PC-3 (cell line): ENCODE data around the gene C6orf52. TPM values are rescaled to one million over a fixed set of nuclear protein-coding genes. Genes with fewer than 3 reads are reported as not detected.
"Not testable (repeated sequence)": the region's sequence is repeated elsewhere in the genome, so short reads cannot be mapped to it uniquely, and the experiment has no call there.

ENCODE experiments used
- ATAC-seq: fragments of 200-7000 bp; cut with Tn5 transposase; 2 replicates; pipeline ENCODE4 v1.9.1; 2020; ENCODE audit warnings: mild to moderate bottlenecking, moderate library complexity
- BruUV-seq: library from RNA; stranded (reverse); fragments of 400-500 nt; replicated peaks from 2 replicates; lab custom pipeline; 2021; lab: Mats Ljungman, UMichigan
- CTCF ChIA-PET: fragments of 300-600 bp; sonication (Branson Sonifier 250); formaldehyde crosslinking; loops from one replicate; lab custom pipeline; 2022; ENCODE audit warnings: antibody characterized with exemption; lab: Charles Lee
- POLR2A ChIA-PET: fragments of 300-600 bp; sonication (Branson Sonifier 250); formaldehyde crosslinking; loops from one replicate; lab custom pipeline; 2022; ENCODE audit warnings: antibody characterized with exemption; ENCODE audit not compliant: unreplicated experiment; lab: Charles Lee
- DNase-seq: peaks from one replicate; pipeline ENCODE4 v3.0.0-alpha.2; 2015
- H2AFZ ChIP-seq: fragments of 300-600 bp; sonication (generic); 2 replicates; pipeline ENCODE4 v1.6.0; 2016; ENCODE audit warnings: antibody characterized with exemption, low read length
- H3F3A ChIP-seq: fragments of 300-600 bp; sonication (generic); one replicate; pipeline ENCODE4 v1.6.0; 2017; ENCODE audit warnings: antibody characterized with exemption, low read length, control low read depth, mild to moderate bottlenecking; ENCODE audit not compliant: unreplicated experiment
- H3K27ac ChIP-seq: fragments of 300-600 bp; sonication (generic); 2 replicates; pipeline ENCODE4 v1.5.1; 2016; ENCODE audit warnings: mild to moderate bottlenecking, low read length
- H3K27me3 ChIP-seq: fragments of 300-600 bp; sonication (generic); 2 replicates; pipeline ENCODE4 v1.6.1; 2016; ENCODE audit warnings: low read length, mixed read lengths
- H3K36me3 ChIP-seq: fragments of 300-600 bp; sonication (generic); 2 replicates; pipeline ENCODE4 v1.6.1; 2016; ENCODE audit warnings: low read depth, mixed run types, low read length, mixed read lengths
- H3K4me1 ChIP-seq: fragments of 300-600 bp; sonication (generic); 2 replicates; pipeline ENCODE4 v1.5.1; 2016; ENCODE audit warnings: low read length; ENCODE audit not compliant: insufficient read depth
- H3K4me2 ChIP-seq: fragments of 300-600 bp; sonication (generic); 2 replicates; pipeline ENCODE4 v1.6.0; 2016; ENCODE audit warnings: low read length
- H3K4me3 ChIP-seq: fragments of 300-600 bp; sonication (generic); 2 replicates; pipeline ENCODE4 v1.5.1; 2016; ENCODE audit warnings: mild to moderate bottlenecking, low read length, mixed read lengths
- H3K79me2 ChIP-seq: fragments of 300-600 bp; sonication (generic); 2 replicates; pipeline ENCODE4 v1.6.1; 2017; ENCODE audit warnings: low read length, mixed read lengths
- H3K9ac ChIP-seq: fragments of 300-600 bp; sonication (generic); 2 replicates; pipeline ENCODE4 v1.6.0; 2016; ENCODE audit warnings: mild to moderate bottlenecking, low read length
- H3K9me2 ChIP-seq: fragments of 300-600 bp; sonication (generic); replicated peaks from 2 replicates; pipeline ENCODE4 v1.6.1; 2016; ENCODE audit warnings: mixed run types, low read length, mixed read lengths
- H3K9me3 ChIP-seq: fragments of 300-600 bp; sonication (generic); 2 replicates; pipeline ENCODE4 v1.6.1; 2016; ENCODE audit warnings: low read length, mixed read lengths
- H4K20me1 ChIP-seq: fragments of 300-600 bp; sonication (generic); 2 replicates; pipeline ENCODE4 v1.6.1; 2016; ENCODE audit warnings: low read length, mixed read lengths
- EZH2 ChIP-seq: fragments of 300-600 bp; sonication (generic); IDR thresholded peaks from one replicate; pipeline ENCODE4 v1.6.1; 2017; ENCODE audit warnings: antibody characterized with exemption, mild to moderate bottlenecking, low read length; ENCODE audit not compliant: unreplicated experiment
- EZH2phosphoT487 ChIP-seq: fragments of 300-600 bp; sonication (generic); IDR thresholded peaks from 2 replicates; pipeline ENCODE4 v1.6.1; 2018; ENCODE audit warnings: mild to moderate bottlenecking, antibody characterized with exemption, low read length, borderline replicate concordance
- intact Hi-C: fragments of 100-400 bp; cut with micrococcal nuclease; formaldehyde crosslinking; loops from 2 replicates; pipeline ENCODE4 v1.9.0; 2023
- total RNA-seq: library from RNA; depleted of rRNA; stranded (reverse); fragments of >200 nt; gene quantifications from 2 replicates; pipeline ENCODE4 v1.2.3, GENCODE V29; 2014
- TF ChIP-seq, protein P1 (sequence below): fragments of 300-600 bp; sonication (generic); conservative IDR thresholded peaks from 2 replicates; pipeline ENCODE4 v1.5.1; 2017; ENCODE audit warnings: antibody characterized with exemption, low read depth, mild to moderate bottlenecking, low read length

The C6orf52 gene
- total RNA-seq, 1 experiment from 2014 or later, result 0.80 TPM

DNA sequence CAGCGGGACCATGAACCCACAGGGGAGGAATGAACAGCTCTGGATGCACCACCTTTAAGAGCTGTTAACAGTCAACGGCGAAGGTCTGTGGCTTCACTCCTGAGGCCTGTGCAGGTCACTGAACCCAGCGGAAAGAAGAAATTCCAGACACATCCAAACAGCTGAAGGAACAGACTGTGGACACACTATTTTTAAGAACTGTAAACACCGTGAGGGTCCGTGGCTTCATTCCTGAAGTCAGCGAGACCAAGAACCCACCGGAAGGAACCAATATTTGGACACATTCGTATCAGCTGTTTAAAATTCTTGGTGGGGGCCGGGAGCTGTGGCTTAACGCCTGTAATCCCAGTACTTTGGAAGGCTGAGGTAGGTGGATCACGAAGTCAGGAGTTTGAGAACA is 47.8 kb upstream of the C6orf52 start:
- peaks cover 9% of the 10 kb centered on the region for H3K4me1 ChIP-seq
- ChIA-PET POLR2A (no interaction called here), CTCF (no interaction called here)
- H3K9ac ChIP-seq, result no peak overlapping the region
- H3K9me3 ChIP-seq, result no peaks in the 10 kb centered on the region
- no peaks in the 10 kb centered on the region for H3K36me3 ChIP-seq
- H4K20me1 ChIP-seq, result no peaks in the 10 kb centered on the region
- H3K27me3 ChIP-seq, result no peaks in the 10 kb centered on the region
- DNase-seq (no peak), ATAC-seq (no peak)
- no peak overlapping the region for H3K27ac ChIP-seq
- no peaks in the 10 kb centered on the region for H3K9me2 ChIP-seq
- no peak overlapping the region for H3K4me3 ChIP-seq
- no peak overlapping the region for H3K4me2 ChIP-seq
- no peaks in the 10 kb centered on the region for H3K79me2 ChIP-seq
- H2AFZ ChIP-seq, result no peak overlapping the region
- no TSS peak for BruUV-seq
- no peak for TF ChIP-seq EZH2phosphoT487
- no peaks in the 10 kb centered on the region for H3F3A ChIP-seq
- intact Hi-C loops, result no loop called here

DNA sequence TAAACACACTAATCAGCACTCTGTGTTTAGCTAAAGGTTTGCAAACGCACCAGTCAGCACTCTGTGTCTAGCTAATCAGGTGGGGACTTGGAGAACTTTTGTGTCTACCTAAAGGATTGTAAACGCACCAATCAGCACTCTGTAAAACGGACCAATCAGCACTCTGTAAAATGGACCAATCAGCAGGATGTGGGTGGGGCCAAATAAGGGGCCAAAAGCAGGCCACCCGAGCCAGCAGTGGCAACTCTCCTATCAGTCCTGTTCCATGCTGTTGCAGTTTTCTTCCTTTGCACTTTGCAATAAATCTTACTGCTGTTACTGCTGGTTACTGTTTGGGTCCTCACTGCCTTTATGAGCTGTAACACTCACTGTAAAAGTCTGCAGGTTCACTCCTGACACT is 47.2 kb upstream of the C6orf52 start:
- H3K27me3 ChIP-seq, H2AFZ ChIP-seq, H3F3A ChIP-seq, H3K36me3 ChIP-seq, H3K4me1 ChIP-seq, POLR2A ChIA-PET, H4K20me1 ChIP-seq, H3K9me2 ChIP-seq, H3K9ac ChIP-seq, H3K9me3 ChIP-seq, H3K4me2 ChIP-seq, ATAC-seq, BruUV-seq, DNase-seq, CTCF ChIA-PET, H3K79me2 ChIP-seq, H3K27ac ChIP-seq, H3K4me3 ChIP-seq, intact Hi-C loops: not testable (repeated sequence)

DNA sequence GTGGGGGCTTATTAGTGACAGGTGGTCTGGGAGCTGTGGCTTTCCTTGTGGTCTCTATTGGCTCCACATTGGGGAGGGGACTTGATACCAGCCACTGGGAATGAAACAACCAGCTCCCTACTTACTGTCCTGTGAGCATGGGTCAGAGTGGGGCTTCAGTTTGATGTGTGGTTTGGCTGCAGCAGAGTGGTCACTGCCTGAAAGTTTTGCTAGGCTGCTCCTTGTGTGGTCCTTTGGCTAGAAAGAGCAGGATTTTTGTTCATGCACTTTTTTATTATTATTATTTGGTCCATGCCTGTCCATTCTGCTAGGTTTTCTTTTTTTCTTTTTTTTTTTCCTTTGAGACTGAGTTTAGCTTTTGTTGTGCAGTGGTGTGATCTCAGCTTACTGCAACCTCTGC is 45.6 kb upstream of the C6orf52 start:
- Histone ChIP-seq H3K9ac (no peak overlapping the region), H3K36me3 (no peaks in the 10 kb centered on the region), H3K4me3 (no peak overlapping the region), H3K79me2 (no peaks in the 10 kb centered on the region), H3F3A (peaks cover 4% of the 10 kb centered on the region), H4K20me1 (no peaks in the 10 kb centered on the region), H3K4me1 (peaks cover 10% of the 10 kb centered on the region), H3K4me2 (no peak overlapping the region), H3K27ac (no peak overlapping the region), H2AFZ (no peak overlapping the region), H3K9me2 (no peaks in the 10 kb centered on the region), H3K27me3 (no peaks in the 10 kb centered on the region), H3K9me3 (no peaks in the 10 kb centered on the region)
- DNase-seq, result no peak
- BruUV-seq, result no TSS peak
- ChIA-PET POLR2A (no interaction called here), CTCF (no interaction called here)
- intact Hi-C loops, result no loop called here
- TF ChIP-seq EZH2phosphoT487, result no peak
- TF ChIP-seq, protein P1, sequence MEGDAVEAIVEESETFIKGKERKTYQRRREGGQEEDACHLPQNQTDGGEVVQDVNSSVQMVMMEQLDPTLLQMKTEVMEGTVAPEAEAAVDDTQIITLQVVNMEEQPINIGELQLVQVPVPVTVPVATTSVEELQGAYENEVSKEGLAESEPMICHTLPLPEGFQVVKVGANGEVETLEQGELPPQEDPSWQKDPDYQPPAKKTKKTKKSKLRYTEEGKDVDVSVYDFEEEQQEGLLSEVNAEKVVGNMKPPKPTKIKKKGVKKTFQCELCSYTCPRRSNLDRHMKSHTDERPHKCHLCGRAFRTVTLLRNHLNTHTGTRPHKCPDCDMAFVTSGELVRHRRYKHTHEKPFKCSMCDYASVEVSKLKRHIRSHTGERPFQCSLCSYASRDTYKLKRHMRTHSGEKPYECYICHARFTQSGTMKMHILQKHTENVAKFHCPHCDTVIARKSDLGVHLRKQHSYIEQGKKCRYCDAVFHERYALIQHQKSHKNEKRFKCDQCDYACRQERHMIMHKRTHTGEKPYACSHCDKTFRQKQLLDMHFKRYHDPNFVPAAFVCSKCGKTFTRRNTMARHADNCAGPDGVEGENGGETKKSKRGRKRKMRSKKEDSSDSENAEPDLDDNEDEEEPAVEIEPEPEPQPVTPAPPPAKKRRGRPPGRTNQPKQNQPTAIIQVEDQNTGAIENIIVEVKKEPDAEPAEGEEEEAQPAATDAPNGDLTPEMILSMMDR, result no peak
- no peak for TF ChIP-seq EZH2
- no peak for ATAC-seq

DNA sequence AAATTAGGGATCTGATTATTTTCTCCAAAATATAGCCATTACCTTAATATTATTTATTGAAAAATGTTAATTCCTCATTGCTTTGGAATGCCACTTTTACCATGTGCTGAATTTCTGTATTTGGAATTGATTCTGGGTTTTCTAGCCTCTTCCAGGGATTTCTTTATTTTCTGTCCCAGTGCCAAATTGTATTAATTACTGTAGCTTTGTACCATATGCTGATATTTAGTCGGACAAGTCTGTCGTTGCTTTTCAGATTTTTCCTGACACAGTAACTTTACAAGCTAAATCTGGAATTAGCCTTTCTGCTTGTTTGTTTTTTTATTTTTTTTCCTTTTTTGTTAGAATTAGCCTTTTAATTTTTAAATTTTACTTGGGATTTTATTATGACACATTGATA is 42.3 kb upstream of the C6orf52 start:
- Histone ChIP-seq H3F3A (peaks cover 4% of the 10 kb centered on the region), H3K9me3 (no peaks in the 10 kb centered on the region), H3K9ac (no peak overlapping the region), H3K79me2 (no peaks in the 10 kb centered on the region), H3K4me1 (peaks cover 25% of the 10 kb centered on the region), H4K20me1 (no peaks in the 10 kb centered on the region), H3K4me2 (no peak overlapping the region), H2AFZ (no peak overlapping the region), H3K4me3 (no peak overlapping the region), H3K9me2 (no peaks in the 10 kb centered on the region), H3K36me3 (peaks cover 4% of the 10 kb centered on the region), H3K27me3 (no peaks in the 10 kb centered on the region), H3K27ac (no peak overlapping the region)
- BruUV-seq, result no TSS peak
- ChIA-PET CTCF (no interaction called here), POLR2A (no interaction called here)
- ATAC-seq (no peak), DNase-seq (no peak)
- intact Hi-C loops, result no loop called here
- TF ChIP-seq EZH2 (no peak), EZH2phosphoT487 (no peak)
- TF ChIP-seq, protein P1, result no peak
